Endothelial cell of umbilical vein (primary cell): Measurements from ENCODE around the gene CCDC171. TPM values are rescaled to one million over a fixed set of nuclear protein-coding genes. Genes with fewer than 3 reads are reported as not detected.

Experiments used
- BruUV-seq: library from RNA; stranded (reverse); fragments of 400-500 nt; replicated peaks from 2 replicates; lab custom pipeline; 2021; lab: Mats Ljungman, UMichigan
- CTCF ChIA-PET: fragments of 300-600, 350-600 bp; sonication (Branson Sonifier 250); formaldehyde crosslinking; loops from one replicate; lab custom pipeline; 2021; ENCODE audit warnings: antibody characterized with exemption, inconsistent platforms; lab: Charles Lee
- POLR2A ChIA-PET: fragments of 300-600, 350-600 bp; sonication (Branson Sonifier 250); formaldehyde crosslinking; loops from one replicate; lab custom pipeline; 2021; ENCODE audit warnings: antibody characterized with exemption, inconsistent platforms; lab: Charles Lee
- DNase-seq: peaks from one replicate; pipeline ENCODE4 v3.0.0-alpha.2; 2011; ENCODE audit warnings: low read depth, low spot score
- FAIRE-seq: peaks from 2 replicates; lab custom pipeline; 2011; peaks lifted over from hg19 to GRCh38; lab: Jason Lieb, UNC
- H2AFZ ChIP-seq: 2 replicates; pipeline ENCODE4 v1.6.0; 2012; ENCODE audit warnings: low read depth, low read length, control low read depth, inconsistent platforms
- H3K27ac ChIP-seq: 2 replicates; pipeline ENCODE4 v1.5.1; 2011; ENCODE audit warnings: low read depth, mild to moderate bottlenecking, control low read depth, low read length, moderate library complexity; ENCODE audit not compliant: insufficient read depth
- H3K27me3 ChIP-seq, 2 experiments: 2 replicates each; pipeline versions ENCODE4 v1.6.0 to v1.6.1; 2011; ENCODE audit warnings: low read length in 2 of 2, mixed read lengths in 1 of 2; ENCODE audit not compliant: control insufficient read depth in 2 of 2, insufficient read depth in 2 of 2
- H3K36me3 ChIP-seq, 2 experiments: 2 replicates in 1 of 2; 3 replicates in 1 of 2; pipeline ENCODE4 v1.5.1; 2011; ENCODE audit warnings: low read length in 2 of 2, mild to moderate bottlenecking in 1 of 2, moderate library complexity in 1 of 2; ENCODE audit not compliant: control insufficient read depth in 2 of 2, insufficient read depth in 2 of 2; ENCODE audit errors: extremely low read depth in 1 of 2
- H3K4me1 ChIP-seq: 3 replicates; pipeline ENCODE4 v1.5.1; 2011; ENCODE audit warnings: mild to moderate bottlenecking, low read length; ENCODE audit not compliant: control insufficient read depth, insufficient read depth; ENCODE audit errors: extremely low read depth
- H3K4me2 ChIP-seq: 2 replicates; pipeline ENCODE4 v1.6.1; 2011; ENCODE audit warnings: low read length, control low read depth, mixed read lengths; ENCODE audit not compliant: insufficient read depth
- H3K4me3 ChIP-seq, 3 experiments: fragments of 200-600 bp in 1 of 3; sonication (generic), shearing (Covaris generic) in 1 of 3; replicated peaks in 1 of 3; 2 replicates each; pipeline ENCODE4 v1.5.1; 2011 to 2016; ENCODE audit warnings: control low read depth in 3 of 3, low read length in 3 of 3, mild to moderate bottlenecking in 2 of 3, inconsistent platforms in 1 of 3, low read depth in 1 of 3, moderate library complexity in 1 of 3; ENCODE audit not compliant: insufficient read depth in 1 of 3
- H3K79me2 ChIP-seq: 2 replicates; pipeline ENCODE4 v1.6.0; 2012; ENCODE audit warnings: low read length, inconsistent platforms; ENCODE audit not compliant: control insufficient read depth, insufficient read depth
- H3K9ac ChIP-seq: replicated peaks from 2 replicates; pipeline ENCODE3; 2011; ENCODE audit warnings: low read length, control low read depth; ENCODE audit not compliant: insufficient read depth; ENCODE audit errors: extremely low read depth
- H3K9me1 ChIP-seq: replicated peaks from 3 replicates; pipeline ENCODE4 v1.6.0; 2011; ENCODE audit warnings: mild to moderate bottlenecking, low read length; ENCODE audit not compliant: control insufficient read depth, insufficient read depth; ENCODE audit errors: extremely low read depth
- H3K9me3 ChIP-seq: replicated peaks from 2 replicates; pipeline ENCODE4 v1.5.1; 2012; ENCODE audit warnings: low read length, inconsistent platforms; ENCODE audit not compliant: control insufficient read depth, insufficient read depth
- H4K20me1 ChIP-seq: replicated peaks from 2 replicates; pipeline ENCODE3; 2011; ENCODE audit warnings: mild to moderate bottlenecking, low read length; ENCODE audit not compliant: control insufficient read depth, insufficient read depth; ENCODE audit errors: extremely low read depth
- EZH2 ChIP-seq: IDR thresholded peaks from 2 replicates; pipeline ENCODE4 v1.6.1; 2012; ENCODE audit warnings: borderline replicate concordance, low read depth, mild to moderate bottlenecking, moderate library complexity, low read length, inconsistent platforms; ENCODE audit not compliant: severe bottlenecking
- FOS ChIP-seq: IDR thresholded peaks from 2 replicates; pipeline ENCODE4 v1.6.1; 2011; ENCODE audit warnings: mild to moderate bottlenecking, low read length, moderate library complexity, borderline replicate concordance; ENCODE audit not compliant: insufficient read depth
- GATA2 ChIP-seq: IDR thresholded peaks from 2 replicates; pipeline ENCODE4 v1.7.0; 2011; ENCODE audit warnings: low read depth, mild to moderate bottlenecking, moderate library complexity, mixed read lengths, low read length; ENCODE audit not compliant: insufficient read length, insufficient read depth
- JUN ChIP-seq: IDR thresholded peaks from 2 replicates; pipeline ENCODE4 v1.6.1; 2011; ENCODE audit warnings: borderline replicate concordance, low read depth; ENCODE audit not compliant: insufficient read length, insufficient read depth
- MYC ChIP-seq: IDR thresholded peaks from one replicate; pipeline ENCODE4 v1.6.1; 2011; ENCODE audit warnings: mild to moderate bottlenecking, low read depth, low read length
- POLR2A ChIP-seq: IDR thresholded peaks from 2 replicates; pipeline ENCODE4 v1.6.1; 2012; ENCODE audit warnings: low read depth, mild to moderate bottlenecking, control low read depth, low read length
- POLR2AphosphoS5 ChIP-seq: IDR thresholded peaks from 2 replicates; pipeline ENCODE4 v1.6.1; 2012; ENCODE audit warnings: low read depth, mild to moderate bottlenecking, control low read depth, low read length, moderate library complexity; ENCODE audit not compliant: insufficient read depth
- dilution Hi-C: fragments of 300-500 bp; cut with MboI; formaldehyde crosslinking; loops from one replicate; pipeline ENCODE4 v1.15.0; 2019; ENCODE audit warnings: low sequenced_read_pairs; ENCODE audit not compliant: extremely low pct_ligation_motif_present
- intact Hi-C: fragments of 100-400 bp; cut with micrococcal nuclease; formaldehyde crosslinking; loops from one replicate; pipeline ENCODE4 v1.10.0; 2022
- polyA plus RNA-seq, 4 experiments: library from polyadenylated mRNA; depleted of rRNA in 3 of 4; stranded (reverse) in 3 of 4; unstranded in 1 of 4; fragments of >200 nt; gene quantifications; 2 replicates each; pipeline versions ENCODE4 v1.2.1 to v1.2.3, GENCODE V29; 2011 to 2012; ENCODE audit warnings: missing spikeins in 1 of 4
- total RNA-seq: library from RNA; stranded (reverse); gene quantifications from 2 replicates; pipeline ENCODE4 v1.2.3, GENCODE V29; 2021
- TF ChIP-seq, protein P1 (sequence below), 2 donors: IDR thresholded peaks; 1 replicate in 1 of 2; 2 replicates in 1 of 2; pipeline ENCODE4 v1.5.1; 2011; ENCODE audit warnings: low read length in 2 of 2, mild to moderate bottlenecking in 2 of 2, moderate library complexity in 2 of 2, control low read depth in 1 of 2, inconsistent platforms in 1 of 2, low read depth in 1 of 2; ENCODE audit not compliant: insufficient read depth in 1 of 2; ENCODE audit errors: extremely low read depth in 1 of 2
- TF ChIP-seq, protein P2 (sequence below): IDR thresholded peaks from 2 replicates; pipeline ENCODE4 v1.6.1; 2011; ENCODE audit not compliant: insufficient read depth, insufficient read length

The CCDC171 gene
- total and polyA plus RNA-seq, 2 donors (not counting 3 experiments of a cell fraction or from before 2014, with no cell fraction given), result 0.58 to 1.4 TPM

DNA sequence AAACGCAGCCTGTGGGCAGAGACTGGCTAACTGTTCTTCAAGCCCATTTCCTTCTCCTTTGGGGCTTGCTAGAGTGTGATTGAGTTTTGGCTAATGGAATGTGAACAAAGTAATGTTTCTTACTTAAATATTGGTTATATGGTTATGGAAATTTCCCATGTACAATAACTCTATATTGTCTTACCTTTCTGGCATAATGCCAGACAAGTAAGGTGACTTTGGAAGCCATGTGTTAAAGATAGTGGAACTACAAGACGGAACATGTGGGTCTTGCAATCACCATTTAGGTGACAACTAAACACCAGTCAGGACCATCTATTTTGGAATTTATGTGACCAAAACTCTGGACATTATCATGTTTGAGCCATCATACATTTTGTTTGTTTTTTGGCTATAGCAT lies 260.2 kb downstream of the CCDC171 start:
- H3K4me1 ChIP-seq, result no peaks in the 10 kb centered on the region
- H2AFZ ChIP-seq, result no peak overlapping the region
- no peaks in the 10 kb centered on the region for H3K27me3 ChIP-seq
- no peak for TF ChIP-seq POLR2A
- no peak for TF ChIP-seq EZH2
- TF ChIP-seq GATA2, result no peak
- no peak for TF ChIP-seq MYC
- TF ChIP-seq, protein P1, sequence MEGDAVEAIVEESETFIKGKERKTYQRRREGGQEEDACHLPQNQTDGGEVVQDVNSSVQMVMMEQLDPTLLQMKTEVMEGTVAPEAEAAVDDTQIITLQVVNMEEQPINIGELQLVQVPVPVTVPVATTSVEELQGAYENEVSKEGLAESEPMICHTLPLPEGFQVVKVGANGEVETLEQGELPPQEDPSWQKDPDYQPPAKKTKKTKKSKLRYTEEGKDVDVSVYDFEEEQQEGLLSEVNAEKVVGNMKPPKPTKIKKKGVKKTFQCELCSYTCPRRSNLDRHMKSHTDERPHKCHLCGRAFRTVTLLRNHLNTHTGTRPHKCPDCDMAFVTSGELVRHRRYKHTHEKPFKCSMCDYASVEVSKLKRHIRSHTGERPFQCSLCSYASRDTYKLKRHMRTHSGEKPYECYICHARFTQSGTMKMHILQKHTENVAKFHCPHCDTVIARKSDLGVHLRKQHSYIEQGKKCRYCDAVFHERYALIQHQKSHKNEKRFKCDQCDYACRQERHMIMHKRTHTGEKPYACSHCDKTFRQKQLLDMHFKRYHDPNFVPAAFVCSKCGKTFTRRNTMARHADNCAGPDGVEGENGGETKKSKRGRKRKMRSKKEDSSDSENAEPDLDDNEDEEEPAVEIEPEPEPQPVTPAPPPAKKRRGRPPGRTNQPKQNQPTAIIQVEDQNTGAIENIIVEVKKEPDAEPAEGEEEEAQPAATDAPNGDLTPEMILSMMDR (IDR thresholded peaks at IDR 0.05; ENCODE audit: extremely low read depth in 1 of 2, insufficient read depth in 1 of 2, low read depth in 1 of 2, low read length in 2 of 2), result no peak
- TF ChIP-seq, protein P2, sequence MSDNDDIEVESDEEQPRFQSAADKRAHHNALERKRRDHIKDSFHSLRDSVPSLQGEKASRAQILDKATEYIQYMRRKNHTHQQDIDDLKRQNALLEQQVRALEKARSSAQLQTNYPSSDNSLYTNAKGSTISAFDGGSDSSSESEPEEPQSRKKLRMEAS, result no peak
- TF ChIP-seq POLR2AphosphoS5, result no peak
- TF ChIP-seq JUN, result no peak
- no peak for TF ChIP-seq FOS
- H3K79me2 ChIP-seq, result no peaks in the 10 kb centered on the region
- H3K9me1 ChIP-seq, result no peaks in the 10 kb centered on the region
- FAIRE-seq (no peak), DNase-seq (no peak)
- H3K4me3 ChIP-seq, result no peak overlapping the region
- H3K9ac ChIP-seq, result no peak overlapping the region
- H3K36me3 ChIP-seq, result no peaks in the 10 kb centered on the region
- no peak overlapping the region for H3K4me2 ChIP-seq
- H3K27ac ChIP-seq, result no peak overlapping the region
- CTCF ChIA-PET, result interaction anchor here (1.2 kb wide), 1 partner anchor 14 kb away, joined by 3 read pairs; no protein-coding TSS in a partner anchor
- dilution Hi-C loops, result no loop called here
- no peaks in the 10 kb centered on the region for H4K20me1 ChIP-seq
- H3K9me3 ChIP-seq, result no peaks in the 10 kb centered on the region
- BruUV-seq, result no TSS peak
- intact Hi-C loops, result no loop called here
- POLR2A ChIA-PET, result no interaction called here
